Measurements from ENCODE around the gene TUG1.

Gene TUG1

GRCh38 chr22:30948930-30949342, 20.1 kb upstream of the TUG1 start:
- DNase-seq = no peak

GRCh38 chr22:30949934-30950660, 19.0 kb upstream of the TUG1 start:
- DNase-seq = no peak

- DNase-seq = no peak
Measured at GRCh38 chr22:30953206-30953605, 15.9 kb upstream of the TUG1 start.

GRCh38 chr22:30955153-30955552, 13.9 kb upstream of the TUG1 start:
- no peak for DNase-seq

GRCh38 chr22:30964858-30965257, 4.2 kb upstream of the TUG1 start:
- DNase-seq = no peak

- no peak for DNase-seq
Measured at GRCh38 chr22:30968015-30968923, 796 bp upstream of the TUG1 start, which contains the start of gene MORC2. Gene MORC2, minus strand, starts transcription at chr22:30968774. Its CDS starts 885 bp downstream, at chr22:30967889.

GRCh38 chr22:30969532-30970355, 679 bp downstream of the TUG1 start:
- peak; percentile 32 to 36 for DNase-seq

- DNase-seq = no peak
Measured at GRCh38 chr22:30970356-30970746, 1.3 kb downstream of the TUG1 start.

GRCh38 chr22:30978304-30978962, 9.4 kb downstream of the TUG1 start:
- no peak for DNase-seq

GRCh38 chr22:30979932-30980331, 10.9 kb downstream of the TUG1 start:
- DNase-seq = no peak

GRCh38 chr22:30982512-30982911, 13.4 kb downstream of the TUG1 start:
- DNase-seq = no peak

GRCh38 chr22:30984317-30984716, 15.3 kb downstream of the TUG1 start:
- DNase-seq = no peak

GRCh38 chr22:30985561-30986208, 16.6 kb downstream of the TUG1 start:
- DNase-seq = no peak

GRCh38 chr22:30989474-30989873, 20.4 kb downstream of the TUG1 start:
- DNase-seq = no peak

- DNase-seq = no peak
Measured at GRCh38 chr22:30990690-30991089, 21.6 kb downstream of the TUG1 start.

GRCh38 chr22:30992565-30992964, 23.5 kb downstream of the TUG1 start:
- no peak for DNase-seq

GRCh38 chr22:30994960-30995359, 25.9 kb downstream of the TUG1 start:
- no peak for DNase-seq

- DNase-seq = no peak
Measured at GRCh38 chr22:30996462-30996861, 27.4 kb downstream of the TUG1 start.

GRCh38 chr22:30998329-30998728, 29.3 kb downstream of the TUG1 start:
- DNase-seq = no peak

- DNase-seq = no peak
Measured at GRCh38 chr22:31001124-31001770, 32.2 kb downstream of the TUG1 start.

- DNase-seq = no peak
Measured at GRCh38 chr22:31005535-31005934, 36.5 kb downstream of the TUG1 start.
